GM18505 (cell line): ENCODE measurements around the gene IPO11.

Experiments
- ATAC-seq: cut with Tn5 transposase; IDR thresholded peaks from one replicate; pipeline ENCODE4 v1.9.1; 2021; ENCODE audit not compliant: unreplicated experiment
- POLR2A ChIP-seq: IDR thresholded peaks from 4 replicates; pipeline ENCODE4 v1.6.1; 2011; ENCODE audit warnings: borderline replicate concordance; ENCODE audit not compliant: insufficient read depth, insufficient read length; ENCODE audit errors: extremely low read depth

IPO11 gene

DNA sequence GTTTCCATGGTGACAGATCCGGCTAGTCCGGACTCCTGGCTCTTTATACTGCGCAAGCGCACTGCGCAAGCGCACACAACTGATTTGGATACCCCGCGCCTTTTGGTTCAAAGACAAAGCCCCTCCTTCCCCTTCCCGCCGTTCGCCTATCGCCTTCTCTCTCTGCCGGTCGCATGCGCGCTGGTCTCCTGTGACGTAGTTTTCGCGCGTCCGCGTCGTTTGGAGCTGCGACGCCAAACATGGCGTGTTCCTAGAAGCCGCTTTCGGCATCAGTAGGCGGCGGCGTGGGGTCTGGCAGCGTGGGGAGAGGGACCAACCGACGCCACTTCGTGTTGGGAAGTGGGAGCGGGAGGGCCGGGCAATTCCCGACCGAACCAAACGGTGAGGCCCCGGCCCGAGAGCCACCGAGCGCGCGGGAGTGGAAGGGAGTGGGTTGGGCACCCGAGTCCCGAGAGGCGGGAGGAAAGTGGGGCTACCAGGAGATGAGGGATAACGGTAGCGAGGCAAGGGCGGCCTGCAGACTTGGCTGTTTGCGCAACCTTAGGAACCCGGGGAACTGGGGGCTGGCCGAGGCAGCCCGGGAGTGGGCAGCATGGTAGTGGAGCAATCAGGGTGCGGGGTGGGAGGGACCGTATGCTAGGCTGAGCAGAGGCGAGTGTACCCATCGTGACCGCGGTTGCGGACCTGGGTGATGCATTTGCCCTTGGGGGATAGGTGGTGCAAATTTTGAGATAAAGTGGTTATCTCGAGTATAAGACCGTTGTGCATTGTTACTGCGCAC is at the start of gene IPO11:
Gene IPO11 (plus strand): TSS at position 215 of the 781 bp plus-strand sequence. CDS start 24,517 bp downstream, outside the sequence.
- TF ChIP-seq POLR2A, result peak; percentile 82
- peak; percentile 96 for ATAC-seq

DNA sequence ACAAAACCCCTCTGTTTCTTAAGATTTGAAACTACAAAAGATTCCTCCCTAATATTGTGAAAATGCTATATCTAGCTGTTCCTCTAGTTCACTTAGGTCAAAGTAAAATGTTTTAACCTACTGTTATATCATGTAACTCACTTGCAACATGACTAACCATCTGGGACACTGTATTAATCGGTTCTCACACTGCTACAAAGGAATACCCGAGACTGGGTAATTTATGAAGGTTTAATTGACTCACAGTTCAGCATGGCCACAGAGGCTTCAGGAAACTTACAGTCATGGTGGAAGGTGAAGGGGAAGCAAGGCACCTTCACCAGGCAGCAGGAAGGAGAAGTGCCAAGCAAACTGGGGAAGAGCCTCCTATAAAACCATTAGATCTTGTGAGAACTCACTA is 43.5 kb upstream of the IPO11 start:
- no peak for TF ChIP-seq POLR2A
- ATAC-seq, result no peak

DNA sequence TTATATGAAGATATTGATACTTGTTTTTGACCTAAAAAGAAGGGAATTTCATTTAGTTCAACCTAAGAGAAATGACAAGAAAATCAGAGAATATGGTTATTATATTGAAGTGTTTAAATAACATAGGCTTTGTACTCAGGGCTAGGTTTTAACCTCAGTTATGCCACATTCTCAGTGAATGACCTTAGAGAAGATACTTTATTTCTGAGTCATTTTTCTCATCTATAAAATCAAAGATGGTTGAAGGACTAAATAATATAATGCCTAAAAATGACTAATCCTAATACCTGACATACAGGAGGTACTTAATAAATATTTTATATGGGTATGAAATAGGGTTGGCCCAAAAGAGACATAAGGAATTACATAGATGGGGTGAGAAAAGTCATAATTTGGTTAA is 41.2 kb upstream of the IPO11 start:
- ATAC-seq, result no peak
- no peak for TF ChIP-seq POLR2A

DNA sequence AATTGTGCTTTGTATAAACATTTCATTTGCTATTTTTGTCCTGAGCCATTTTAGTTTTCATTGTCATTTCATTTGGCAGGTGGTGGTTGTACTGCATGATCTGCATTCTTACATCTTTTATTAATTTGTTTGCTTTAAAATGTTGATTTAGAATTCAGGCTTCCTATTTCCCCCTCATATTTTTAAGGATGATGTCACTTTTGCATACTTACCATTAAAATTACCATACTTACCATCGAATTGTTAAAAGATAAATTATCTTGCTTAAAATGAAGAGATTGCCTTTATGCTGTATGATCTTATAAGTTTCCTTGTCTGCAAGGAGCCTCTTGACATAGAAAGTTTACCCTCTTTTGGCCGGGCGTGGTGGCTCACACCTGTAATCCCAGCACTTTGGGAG is 40.0 kb upstream of the IPO11 start:
- TF ChIP-seq POLR2A, result no peak
- ATAC-seq, result no peak

DNA sequence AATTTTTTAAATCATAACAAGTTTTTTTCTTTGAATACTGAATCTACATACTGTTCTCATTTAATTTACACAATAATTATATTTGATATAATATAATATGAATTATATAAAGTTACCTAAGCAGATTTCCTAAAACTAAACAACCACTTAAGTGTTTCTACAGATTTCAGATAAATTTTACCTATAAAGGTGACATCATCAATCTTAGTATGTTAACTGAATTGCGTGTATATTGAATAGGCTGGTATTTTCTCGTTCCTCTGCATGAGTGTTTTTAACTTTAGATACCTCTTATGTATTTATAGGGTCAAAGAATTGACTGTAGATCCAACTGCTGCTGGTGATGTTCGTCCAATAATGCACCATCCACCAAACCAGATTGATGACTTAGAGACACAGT is 39.2 kb upstream of the IPO11 start:
- no peak for TF ChIP-seq POLR2A
- ATAC-seq, result no peak

DNA sequence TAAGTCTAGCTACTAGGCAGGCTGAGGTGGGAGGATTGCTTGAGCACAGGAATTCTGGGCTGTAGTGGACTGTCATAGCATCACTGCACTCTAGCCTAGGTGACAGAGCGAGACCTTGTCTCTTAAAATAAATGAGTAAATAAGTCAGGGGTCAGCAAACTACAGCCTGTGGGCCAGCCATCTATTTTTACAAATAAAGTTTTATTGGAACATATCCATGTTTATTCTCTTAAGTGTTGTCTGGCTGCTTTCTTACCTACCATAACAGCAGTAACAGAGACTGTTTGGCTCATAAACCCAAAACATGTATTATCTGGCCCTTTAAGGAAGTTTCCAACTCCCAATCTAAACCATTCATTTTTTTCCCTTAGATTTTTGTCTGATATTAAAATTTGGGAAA is 38.5 kb upstream of the IPO11 start:
- no peak for TF ChIP-seq POLR2A
- ATAC-seq, result no peak

DNA sequence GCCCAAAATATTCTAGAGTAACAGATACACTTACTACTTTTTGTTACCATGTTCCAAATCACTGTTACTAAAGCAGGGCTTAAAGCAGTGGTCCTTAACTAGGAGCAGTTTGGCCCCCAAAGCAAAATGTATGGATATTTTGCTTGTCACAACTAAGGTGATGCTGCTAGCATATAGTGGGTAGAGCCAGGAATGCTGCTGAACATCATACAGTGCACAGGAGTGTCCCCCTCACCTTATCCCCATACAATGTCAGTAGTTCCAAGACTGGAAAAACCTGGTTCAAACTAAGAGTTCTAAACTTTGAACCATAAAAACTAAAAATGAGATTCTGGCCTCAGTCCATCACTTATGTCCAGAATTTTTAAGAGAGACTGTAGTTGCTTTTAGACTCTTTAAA is 36.9 kb upstream of the IPO11 start:
- no peak for ATAC-seq

DNA sequence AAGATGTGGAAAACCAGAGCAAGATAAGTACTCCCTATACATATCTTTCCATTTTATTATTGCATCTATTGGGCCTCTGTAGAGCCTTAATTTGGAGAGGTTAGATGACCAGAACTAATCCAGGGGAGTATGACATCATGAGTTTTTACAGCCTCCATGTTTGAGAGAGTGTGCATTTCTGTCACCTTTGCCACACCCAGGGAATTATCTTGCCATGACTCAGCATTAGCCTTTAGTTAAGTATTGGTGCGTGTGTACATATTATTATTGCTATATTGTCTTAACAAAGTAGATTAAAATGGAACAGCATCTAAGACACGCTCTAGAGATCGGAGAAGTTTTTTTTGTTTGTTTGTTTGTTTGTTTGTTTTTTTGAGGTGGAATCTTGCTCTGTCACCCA is 36.5 kb upstream of the IPO11 start:
- ATAC-seq, result no peak
- no peak for TF ChIP-seq POLR2A

More for the DNA sequence above, 36.9 kb upstream of the IPO11 start:
- TF ChIP-seq POLR2A, result no peak

DNA sequence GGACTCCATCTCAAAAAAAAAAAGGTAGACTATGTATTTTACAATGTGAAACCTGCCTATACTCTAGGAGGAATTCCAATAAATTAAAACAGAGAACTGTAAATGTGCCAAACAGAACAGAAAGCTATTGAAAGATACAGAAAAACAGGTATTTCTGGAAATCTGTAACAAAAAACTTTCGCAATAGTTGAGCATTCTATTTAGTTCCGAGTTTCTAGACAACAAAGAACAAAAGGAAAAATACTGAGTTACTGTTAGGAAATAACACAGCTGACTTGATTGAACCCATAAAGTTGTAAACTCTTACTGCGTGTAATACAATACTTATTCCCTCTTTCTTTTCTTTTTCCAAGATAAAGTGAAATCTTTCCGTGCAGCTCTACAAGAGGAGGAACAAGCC is 27.4 kb upstream of the IPO11 start:
- no peak for ATAC-seq
- TF ChIP-seq POLR2A, result no peak

DNA sequence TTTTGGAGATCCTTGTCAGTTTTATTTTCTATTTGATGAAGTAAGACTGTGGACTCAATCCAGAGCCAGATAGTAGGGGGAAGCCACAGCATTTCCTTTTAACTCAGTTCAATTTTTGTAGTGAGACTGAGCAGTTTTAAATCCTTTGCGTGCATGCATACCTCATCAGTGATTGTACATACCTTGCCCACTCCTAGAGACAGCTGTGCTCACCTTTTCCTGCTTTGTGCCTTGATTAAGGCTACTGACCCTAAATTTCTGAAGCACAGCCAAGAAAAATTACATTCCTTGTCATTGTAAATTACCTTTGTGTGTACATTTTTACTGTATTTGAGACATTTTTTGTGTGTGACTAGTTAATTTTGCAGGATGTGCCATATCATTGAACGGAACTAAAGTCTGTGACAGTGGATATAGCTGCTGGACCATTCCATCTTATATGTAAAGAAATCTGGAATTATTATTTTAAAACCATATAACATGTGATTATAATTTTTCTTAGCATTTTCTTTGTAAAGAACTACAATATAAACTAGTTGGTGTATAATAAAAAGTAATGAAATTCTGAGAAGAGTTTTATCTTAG is 26.7 kb upstream of the IPO11 start:
- no peak for TF ChIP-seq POLR2A
- ATAC-seq, result no peak

DNA sequence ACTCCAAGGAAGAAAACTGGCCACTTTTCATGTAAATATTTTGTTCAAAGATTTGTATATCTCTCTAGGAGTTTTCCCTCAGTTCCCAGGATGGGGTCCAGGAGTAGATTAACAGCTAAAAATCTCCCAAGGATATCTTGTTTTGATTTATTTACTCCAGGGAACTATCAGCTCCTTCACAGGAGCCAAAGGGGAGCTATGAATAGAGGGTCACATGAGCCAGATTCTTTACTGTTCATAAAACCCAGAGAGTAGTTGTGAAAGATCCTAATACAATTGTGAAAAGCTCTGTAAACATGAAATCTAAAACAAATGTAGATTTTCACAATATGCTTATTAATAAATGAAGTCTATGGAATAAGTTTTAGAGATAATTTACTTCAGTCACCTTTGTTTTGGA is 25.7 kb upstream of the IPO11 start:
- TF ChIP-seq POLR2A, result no peak
- ATAC-seq, result no peak

DNA sequence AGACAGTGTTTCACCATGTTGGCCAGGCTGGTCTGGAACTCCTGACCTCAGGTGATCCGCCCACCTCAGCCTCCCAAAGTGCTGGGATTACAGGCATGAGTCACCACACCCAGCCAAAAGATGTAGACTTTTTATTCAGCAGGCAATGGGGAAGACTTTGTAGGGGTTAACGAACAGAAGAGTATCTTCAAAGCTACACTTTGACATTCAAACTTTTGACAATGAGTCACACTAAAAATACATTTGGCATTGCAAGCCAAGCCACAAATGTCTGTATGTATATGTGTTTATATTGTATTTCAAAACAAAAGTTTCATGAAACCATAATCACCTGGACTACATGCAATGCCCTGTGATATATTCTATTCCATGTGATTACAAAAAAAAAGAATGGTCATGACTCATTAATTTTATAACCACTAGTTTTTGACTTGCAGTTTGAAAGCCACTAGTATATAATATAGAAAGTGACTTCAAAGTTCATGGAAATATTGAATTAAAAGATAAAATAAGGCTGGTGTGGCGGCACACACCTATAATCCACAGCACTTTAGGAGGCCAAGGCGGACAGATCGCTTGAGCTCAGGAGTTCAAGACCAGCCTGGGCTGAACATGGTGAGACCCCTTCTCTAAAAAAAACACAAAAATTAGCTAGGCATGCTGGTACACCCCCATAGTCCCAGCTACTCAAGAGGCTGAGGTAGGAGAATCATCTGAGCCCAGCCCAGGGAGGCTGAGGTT is 17.2 kb upstream of the IPO11 start:
- no peak for ATAC-seq
- no peak for TF ChIP-seq POLR2A

DNA sequence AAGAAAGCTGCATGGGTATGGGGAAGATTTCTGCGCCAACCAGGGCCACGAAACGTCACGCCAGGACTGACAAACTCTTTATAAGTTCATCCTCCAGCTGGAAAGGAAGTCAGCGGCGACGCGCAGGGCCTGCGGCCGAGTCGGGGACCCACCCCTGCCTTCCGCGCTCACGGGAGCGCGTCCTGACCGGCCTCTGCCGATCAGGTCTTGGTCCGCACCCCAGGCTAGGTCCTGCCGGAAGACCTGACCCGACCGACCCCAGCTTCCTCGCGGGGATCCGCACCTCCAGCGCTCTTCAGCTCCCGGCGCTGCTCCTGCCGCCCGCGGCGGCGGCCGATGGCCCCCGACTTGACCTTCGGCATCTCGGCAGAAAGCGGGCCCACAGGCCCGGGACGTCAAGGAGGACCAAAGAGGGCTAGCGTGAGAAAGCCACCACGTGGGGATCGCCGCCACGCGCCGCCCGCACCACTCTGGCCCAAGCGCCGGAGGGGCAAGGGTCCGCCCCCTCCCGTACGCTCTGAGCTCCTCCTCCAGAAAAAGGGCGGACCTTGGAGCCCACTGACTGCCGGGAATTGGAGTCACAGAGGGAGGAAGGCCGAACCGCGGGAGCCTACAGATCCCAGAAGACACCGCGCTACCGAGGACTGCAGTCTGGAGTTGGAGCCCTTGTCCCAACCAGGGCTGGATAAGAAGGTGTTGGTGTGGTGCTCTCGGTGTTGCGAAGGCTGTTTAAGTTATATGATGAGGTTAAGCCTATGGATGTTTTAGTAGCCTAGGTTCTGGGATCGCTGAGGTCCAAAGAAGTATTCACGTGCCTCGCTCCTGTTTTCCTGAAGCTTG is 8.9 kb upstream of the IPO11 start, which contains the start of gene DIMT1:
Gene DIMT1 (minus strand): TSS at position 495 of the 840 bp plus-strand sequence. CDS start 133 bp downstream, at position 362.
- TF ChIP-seq POLR2A, result peak; percentile 88
- ATAC-seq, result peak; percentile 97
